ENCODE measurements around the gene EIF2S3.

- no peak for TF ChIP-seq RFX5 (IDR thresholded peaks at IDR 0.05; ENCODE audit: low read length)
- TF ChIP-seq EZH2phosphoT487 (IDR thresholded peaks at IDR 0.05; ENCODE audit: borderline replicate concordance, low read depth) = no peak
- no peak for TF ChIP-seq FOXM1 (IDR thresholded peaks at IDR 0.05; ENCODE audit: low read depth)
- TF ChIP-seq MAX (IDR thresholded peaks at IDR 0.05; ENCODE audit: low read depth) = no peak
- TF ChIP-seq CTCF (IDR thresholded peaks at IDR 0.05) = no peak
Measured at GRCh38 chrX:24026432-24026831, 28.3 kb upstream of the EIF2S3 start.
